GM18520 (cell line): ENCODE measurements around the gene METTL26.
A peak's percentile ranks its signal among the peaks of the same experiment; 100 is the strongest.

ENCODE experiments used
- ATAC-seq: cut with Tn5 transposase; IDR thresholded peaks from one replicate; pipeline ENCODE4 v1.9.1; 2021; ENCODE audit not compliant: unreplicated experiment

METTL26 gene

DNA sequence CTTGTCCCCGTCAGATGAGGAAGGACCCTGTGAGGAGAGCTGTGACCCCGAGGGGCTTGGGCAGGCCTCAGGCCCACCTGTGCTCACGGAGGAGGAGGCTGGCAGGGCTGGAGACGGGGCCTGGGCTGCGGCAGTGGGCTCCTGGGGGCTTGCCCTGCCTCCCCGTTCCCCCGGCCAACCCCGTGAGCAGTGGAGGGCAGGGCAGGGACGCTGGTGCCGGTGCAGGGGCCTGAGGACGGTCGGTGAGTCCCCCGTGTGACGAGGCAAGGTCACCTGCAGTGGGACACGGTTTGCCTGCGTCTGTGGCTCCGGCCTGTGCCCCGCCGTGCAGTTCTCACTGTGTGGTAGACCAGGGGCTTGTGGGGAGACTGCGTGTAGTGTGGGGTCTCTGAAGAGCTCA lies 23.5 kb upstream of the METTL26 start:
- ATAC-seq = no peak

DNA sequence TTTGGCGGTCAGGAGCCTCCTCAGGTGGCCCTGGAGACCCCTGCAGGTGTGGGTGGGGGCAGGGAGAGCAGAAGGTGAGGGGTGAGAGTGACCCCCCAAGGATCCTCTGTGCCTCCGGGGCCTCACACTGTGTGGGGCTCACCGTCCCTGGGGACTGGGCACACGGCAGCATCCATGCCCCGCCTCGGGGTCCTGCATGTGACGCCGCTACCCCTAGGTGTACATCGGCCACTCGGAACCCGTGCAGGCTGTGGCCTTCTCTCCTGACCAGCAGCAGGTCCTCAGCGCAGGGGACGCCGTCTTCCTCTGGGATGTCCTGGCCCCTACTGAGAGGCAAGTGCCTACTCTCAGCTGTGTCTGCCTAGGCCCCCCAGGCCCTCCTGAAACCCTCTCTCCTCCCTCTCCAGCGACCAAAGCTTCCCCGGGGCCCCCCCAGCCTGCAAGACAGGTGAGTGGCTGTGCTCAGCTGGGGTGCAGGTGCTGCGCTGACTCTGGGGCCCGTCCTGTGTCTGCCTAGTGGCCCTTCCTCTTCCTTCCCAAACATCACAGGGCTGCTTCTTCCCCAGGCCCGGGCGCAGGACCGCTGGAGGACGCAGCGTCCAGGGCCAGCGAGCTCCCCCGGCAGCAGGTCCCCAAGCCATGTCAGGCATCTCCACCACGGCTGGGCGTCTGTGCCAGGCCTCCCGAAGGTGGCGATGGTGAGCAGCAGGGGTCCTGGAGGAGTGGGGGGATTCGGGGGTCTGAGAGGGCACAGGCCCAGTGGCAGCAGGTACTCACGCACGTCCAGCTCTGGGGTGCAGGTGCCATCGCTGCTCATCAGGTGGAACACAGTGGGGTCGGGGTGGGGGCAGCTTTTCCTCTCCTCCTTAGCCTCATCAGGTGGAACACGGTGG lies 22.8 kb upstream of the METTL26 start:
- ATAC-seq = no peak

DNA sequence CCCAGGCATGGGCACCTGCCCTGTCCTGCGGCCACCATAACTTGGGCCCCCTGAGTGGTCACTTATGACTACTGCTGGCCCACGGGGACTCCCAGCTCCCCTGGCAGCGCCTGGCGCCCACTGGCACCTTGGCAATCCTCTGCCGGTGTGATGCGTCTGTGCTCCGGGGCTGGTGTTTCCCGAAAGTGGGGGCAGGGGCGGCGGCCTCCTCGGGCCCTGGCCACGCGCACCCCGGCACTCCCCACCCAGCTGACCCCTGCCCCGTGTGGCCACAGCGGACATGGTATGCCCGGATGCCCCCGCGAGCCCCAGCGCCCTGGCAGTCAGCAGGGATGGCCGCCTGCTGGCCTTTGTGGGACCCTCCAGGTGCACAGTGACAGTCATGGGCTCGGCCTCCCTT lies 21.4 kb upstream of the METTL26 start:
- ATAC-seq = no peak

DNA sequence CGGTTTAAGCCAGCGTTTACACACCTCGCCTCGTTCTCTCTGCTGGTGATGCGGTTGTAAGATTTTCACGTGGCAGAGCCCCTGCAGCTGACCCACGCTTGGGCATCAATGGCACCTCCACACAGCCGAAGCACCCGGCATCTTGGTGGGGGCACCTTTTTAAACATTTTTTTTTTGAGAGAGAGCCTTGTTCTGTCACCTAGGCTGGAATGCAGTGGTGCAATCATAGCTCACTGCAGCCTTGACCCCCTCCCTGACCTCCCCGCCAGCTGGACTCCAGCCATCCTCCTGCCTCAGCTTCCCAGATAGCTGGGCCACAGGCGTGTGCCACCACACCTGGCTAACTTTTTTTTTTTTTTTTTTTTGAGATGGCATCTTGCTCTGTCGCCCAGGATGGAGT lies 17.9 kb upstream of the METTL26 start:
- ATAC-seq = no peak

GRCh38 chr16:652454-653305 lies 16.6 kb upstream of the METTL26 start:
- ATAC-seq = no peak

DNA sequence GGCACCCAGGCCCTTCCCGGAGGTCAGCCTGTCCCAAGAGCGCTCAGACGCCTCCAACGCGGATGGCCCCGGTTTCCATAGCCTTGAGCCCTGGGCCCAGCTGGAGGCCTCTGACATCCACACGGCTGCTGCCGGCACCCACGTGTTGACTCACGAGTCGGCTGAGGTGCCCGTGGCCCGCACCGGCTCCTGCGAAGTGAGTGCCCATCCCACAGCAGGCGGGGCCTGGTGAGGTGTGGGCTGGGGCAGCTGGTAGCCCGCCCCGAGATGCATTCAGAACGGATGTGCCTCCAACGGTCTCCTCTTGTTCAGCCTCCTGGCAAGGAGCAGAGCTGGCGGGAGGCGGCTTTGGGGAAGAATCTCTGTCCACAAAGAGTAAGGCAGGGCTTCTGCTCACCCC lies 15.7 kb upstream of the METTL26 start:
- no peak for ATAC-seq

DNA sequence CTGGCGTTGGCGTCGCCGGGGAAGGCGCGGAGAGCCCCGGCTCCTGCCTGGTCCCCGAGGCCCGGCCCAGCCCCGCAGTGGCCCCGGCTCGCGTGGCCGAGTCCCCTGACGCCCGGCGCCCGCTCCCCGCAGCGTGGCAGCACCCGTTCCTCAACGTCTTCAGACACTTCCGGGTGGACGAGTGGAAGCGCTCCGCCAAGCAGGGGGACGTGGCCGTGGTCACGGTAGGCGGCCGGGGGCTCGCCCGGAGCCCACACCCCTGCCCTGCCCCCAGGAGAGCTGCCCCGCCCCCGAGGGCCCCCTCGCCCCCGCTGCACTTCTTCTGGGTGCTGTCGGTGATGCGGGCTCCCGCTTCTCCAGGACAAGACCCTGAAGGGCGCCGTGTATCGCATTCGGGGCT lies 13.5 kb upstream of the METTL26 start:
- ATAC-seq = no peak

DNA sequence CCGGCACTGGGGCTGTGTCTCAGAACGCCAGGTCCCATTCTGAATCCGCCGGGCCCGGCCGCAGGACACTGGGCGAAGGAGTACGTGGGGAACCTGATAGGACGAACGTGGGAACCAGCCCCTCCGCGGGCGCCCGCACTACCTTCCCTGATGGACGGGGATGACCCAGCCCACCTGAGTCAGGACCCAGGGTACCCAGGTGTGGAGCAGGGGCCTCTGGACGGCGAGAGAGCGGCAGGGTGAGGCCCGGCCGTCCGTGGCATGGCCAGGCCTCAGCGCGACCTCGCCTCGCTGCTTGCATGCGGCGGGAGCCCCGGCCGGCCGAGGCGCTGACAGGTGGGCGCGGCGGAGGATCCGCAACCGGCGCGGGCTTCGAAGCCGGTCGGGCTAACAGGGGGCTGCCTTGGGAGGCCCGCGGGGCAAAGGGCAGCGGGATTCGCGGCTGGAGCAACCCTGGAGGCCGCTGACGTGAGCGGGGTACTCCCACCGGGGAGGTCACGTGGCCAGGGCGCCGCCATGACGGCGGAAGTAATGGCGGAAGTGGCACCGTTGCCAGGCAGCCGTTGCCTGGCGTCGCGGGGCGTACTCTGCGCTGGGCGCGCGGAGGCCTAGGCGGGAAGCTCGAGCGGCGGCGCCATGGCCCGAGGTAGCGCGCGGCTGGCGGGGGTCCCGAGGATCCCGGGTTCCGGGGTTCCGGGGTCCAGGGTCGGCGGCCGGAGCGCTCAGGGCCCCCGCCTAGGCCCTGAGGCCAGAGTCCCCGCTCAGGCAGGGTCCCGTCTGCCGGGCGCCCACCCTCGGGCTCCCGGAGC lies 12.9 kb upstream of the METTL26 start, which contains the start of gene WDR90:
Gene WDR90 (plus strand): TSS at position 585 of the 809 bp plus-strand sequence. CDS start 52 bp downstream, at position 637.
- peak; percentile 87 for ATAC-seq

DNA sequence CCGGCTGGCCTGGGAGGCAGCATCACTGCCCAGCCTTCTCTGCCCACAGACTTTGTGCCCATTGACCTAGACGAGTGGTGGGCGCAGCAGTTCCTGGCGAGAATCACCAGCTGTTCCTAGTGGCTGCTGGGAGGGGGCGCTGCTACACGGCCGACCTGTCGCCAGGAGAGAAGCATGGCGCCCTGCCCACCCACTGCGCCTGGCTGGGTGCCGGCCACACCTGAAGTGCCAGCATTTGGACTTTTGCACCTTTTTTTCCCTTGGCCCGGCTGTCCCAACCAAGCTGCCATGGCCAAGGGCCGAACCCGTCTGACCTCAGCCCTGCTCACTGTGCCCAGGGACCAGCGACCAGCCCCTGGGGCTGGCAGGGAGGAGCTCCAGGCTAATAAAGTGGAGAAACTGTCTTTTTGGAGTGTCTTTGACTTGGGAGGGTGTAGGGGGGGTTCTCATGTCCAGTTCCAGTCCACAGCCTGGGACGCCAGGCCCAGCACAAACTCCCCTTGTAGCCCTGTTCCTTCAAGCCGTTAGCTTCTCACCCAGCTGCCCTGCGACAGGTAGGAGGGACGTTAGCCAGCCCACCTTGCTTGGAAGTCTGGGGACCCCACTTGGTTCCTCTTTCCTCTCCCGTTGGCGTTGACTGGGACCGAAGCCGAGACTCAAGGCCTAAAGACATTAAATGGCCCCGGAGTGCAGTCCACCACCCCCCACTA lies 12.1 kb upstream of the METTL26 start:
- ATAC-seq = no peak

DNA sequence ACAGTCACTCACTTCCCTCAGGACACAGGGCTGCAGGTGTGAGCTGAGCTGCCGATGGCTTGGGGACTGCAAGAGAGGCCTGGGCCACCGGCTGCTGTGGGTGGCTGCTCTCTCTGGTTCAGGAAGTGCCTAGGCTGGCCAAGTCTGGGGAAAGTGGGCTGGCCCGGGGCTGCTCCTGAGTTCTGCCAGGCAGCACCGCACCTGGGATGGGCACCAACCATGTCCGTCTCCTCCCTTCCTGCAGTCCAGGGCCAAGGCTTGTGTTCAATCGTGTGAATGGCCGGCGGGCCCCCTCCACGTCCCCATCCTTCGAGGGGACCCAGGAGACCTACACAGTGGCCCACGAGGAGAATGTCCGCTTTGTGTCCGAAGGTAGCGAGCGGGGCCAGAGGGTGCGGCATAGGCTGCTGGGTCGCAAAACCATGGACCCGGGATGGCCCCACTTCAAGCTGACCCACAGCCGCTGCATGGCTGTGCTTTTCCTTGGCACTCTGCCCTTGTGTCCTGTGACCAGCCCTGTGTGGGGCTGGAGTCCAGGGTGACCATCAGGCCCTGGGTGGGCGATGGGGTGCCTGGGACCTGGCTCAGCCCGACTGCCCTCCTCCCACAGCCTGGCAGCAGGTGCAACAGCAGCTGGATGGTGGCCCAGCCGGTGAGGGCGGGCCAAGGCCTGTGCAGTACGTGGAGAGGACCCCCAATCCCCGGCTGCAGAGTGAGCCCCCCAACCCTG lies 11.2 kb upstream of the METTL26 start:
- no peak for ATAC-seq

GRCh38 chr16:646679-647172 lies 10.6 kb upstream of the METTL26 start:
- ATAC-seq = no peak

GRCh38 chr16:645852-646678 lies 10.0 kb upstream of the METTL26 start:
- ATAC-seq = no peak

GRCh38 chr16:644556-644955 lies 8.5 kb upstream of the METTL26 start:
- ATAC-seq = no peak

- no peak for ATAC-seq
These were observed 6.9 kb upstream of the METTL26 start for GRCh38 chr16:643050-643368.

GRCh38 chr16:642189-643049 lies 6.3 kb upstream of the METTL26 start:
- ATAC-seq = no peak

- no peak for ATAC-seq
These were observed 5.5 kb upstream of the METTL26 start, which contains the start of gene MCRIP2 for GRCh38 chr16:641326-642188. Gene MCRIP2 (plus strand): TSS chr16:641828. CDS start chr16:641992, 164 bp downstream.

- ATAC-seq = no peak
These were observed 4.5 kb upstream of the METTL26 start for GRCh38 chr16:640614-641013.
